ENCODE data around the gene ADRA2C. TPM values are rescaled to one million over a fixed set of nuclear protein-coding genes. Genes with fewer than 3 reads are reported as not detected.

The ADRA2C gene
- total RNA-seq, 1 experiment from 2014 or later: 2.4 TPM

- no peak overlapping the region for H3K27ac Mint-ChIP-seq (ENCODE audit: unreplicated experiment)
- H3K36me3 Mint-ChIP-seq (ENCODE audit: insufficient read depth, unreplicated experiment): no peaks in the 10 kb centered on the region
- no TSS peak for BruUV-seq (replicated peaks)
- no peak for TF ChIP-seq CTCF (IDR thresholded peaks at IDR 0.05; ENCODE audit: unreplicated experiment)
- H3K4me3 Mint-ChIP-seq (ENCODE audit: low read depth, unreplicated experiment): no peak overlapping the region
- CTCF ChIA-PET: no interaction called here
- no peaks in the 10 kb centered on the region for H3K9me3 Mint-ChIP-seq (ENCODE audit: low read depth, unreplicated experiment)
- intact Hi-C loops (cut with micrococcal nuclease; ENCODE audit: unreplicated experiment): loop anchor here (10.0 kb wide), 1 partner anchor 93 kb away; no protein-coding TSS in a partner anchor
- peaks cover 18% of the 10 kb centered on the region for H3K4me1 Mint-ChIP-seq (ENCODE audit: low read depth, unreplicated experiment)
- no peaks in the 10 kb centered on the region for H3K27me3 Mint-ChIP-seq (ENCODE audit: unreplicated experiment)
- DNase-seq: peak; percentile 12
These were observed 15.2 kb downstream of the ADRA2C start for GRCh38 chr4:3781193-3781886.

GRCh38 chr4:3781997-3782930, 16.1 kb downstream of the ADRA2C start:
- H3K4me1 Mint-ChIP-seq (ENCODE audit: low read depth, unreplicated experiment): peaks cover 26% of the 10 kb centered on the region
- TF ChIP-seq CTCF (IDR thresholded peaks at IDR 0.05; ENCODE audit: unreplicated experiment): peak; percentile 20
- H3K27me3 Mint-ChIP-seq (ENCODE audit: unreplicated experiment): no peaks in the 10 kb centered on the region
- CTCF ChIA-PET: interaction anchor here (1.8 kb wide), 1 partner anchor 14 kb away, joined by 5 read pairs; no protein-coding TSS in a partner anchor
- BruUV-seq (replicated peaks): no TSS peak
- intact Hi-C loops (cut with micrococcal nuclease; ENCODE audit: unreplicated experiment): loop anchor here (10.0 kb wide), 1 partner anchor 93 kb away; no protein-coding TSS in a partner anchor
- H3K36me3 Mint-ChIP-seq (ENCODE audit: insufficient read depth, unreplicated experiment): no peaks in the 10 kb centered on the region
- no peaks in the 10 kb centered on the region for H3K9me3 Mint-ChIP-seq (ENCODE audit: low read depth, unreplicated experiment)
- peak; percentile 57 for DNase-seq
- no peak overlapping the region for H3K4me3 Mint-ChIP-seq (ENCODE audit: low read depth, unreplicated experiment)
- no peak overlapping the region for H3K27ac Mint-ChIP-seq (ENCODE audit: unreplicated experiment)

GRCh38 chr4:3783693-3784306, 17.6 kb downstream of the ADRA2C start:
- Mint-ChIP-seq H3K27ac (ENCODE audit: unreplicated experiment) (no peak overlapping the region), H3K4me1 (ENCODE audit: low read depth, unreplicated experiment) (peaks cover 30% of the 10 kb centered on the region), H3K27me3 (ENCODE audit: unreplicated experiment) (no peaks in the 10 kb centered on the region), H3K36me3 (ENCODE audit: insufficient read depth, unreplicated experiment) (no peaks in the 10 kb centered on the region), H3K4me3 (ENCODE audit: low read depth, unreplicated experiment) (peak overlapping the region; percentile 36), H3K9me3 (ENCODE audit: low read depth, unreplicated experiment) (no peaks in the 10 kb centered on the region)
- intact Hi-C loops (cut with micrococcal nuclease; ENCODE audit: unreplicated experiment): loop anchor here (10.0 kb wide), 1 partner anchor 91 kb away; no protein-coding TSS in a partner anchor
- CTCF ChIA-PET: interaction anchor here (0.6 to 1.8 kb wide), 7 partner anchors 16 to 347 kb away, joined by 3 to 10 read pairs (median 6); no protein-coding TSS in a partner anchor
- BruUV-seq (replicated peaks): no TSS peak
- peak; percentile 43 for TF ChIP-seq CTCF (IDR thresholded peaks at IDR 0.05; ENCODE audit: unreplicated experiment)
- peak; percentile 69 for DNase-seq

All from Calu3 (cell line).